RWPE2 (cell line): ENCODE results near the gene C11orf24.

ENCODE experiments used
- ATAC-seq: fragments of 200-7000 bp; cut with Tn5 transposase; 3 replicates; pipeline ENCODE4 v1.9.1; 2021; ENCODE audit warnings: low read depth
- DNase-seq: peaks from one replicate; pipeline ENCODE4 v3.0.0-alpha.2; 2020; ENCODE audit warnings: low spot score
- H3K27ac ChIP-seq: fragments of 450-650 bp; 2 replicates; pipeline ENCODE4 v1.5.1; 2017; ENCODE audit warnings: mild to moderate bottlenecking; ENCODE audit not compliant: poor library complexity, severe bottlenecking
- H3K27me3 ChIP-seq: fragments of 250-450 bp; sonication (Bioruptor Pico); 2 replicates; pipeline ENCODE4 v1.5.1; 2021; ENCODE audit warnings: mild to moderate bottlenecking, moderate library complexity; ENCODE audit not compliant: insufficient read depth, poor library complexity, severe bottlenecking
- H3K36me3 ChIP-seq: fragments of 250-450 bp; sonication (Bioruptor Pico); 2 replicates; pipeline ENCODE4 v1.5.1; 2020; ENCODE audit warnings: low read depth, mild to moderate bottlenecking, moderate library complexity
- H3K4me1 ChIP-seq: fragments of 250-450 bp; sonication (Bioruptor Pico); 2 replicates; pipeline ENCODE4 v1.5.1; 2021; ENCODE audit warnings: mild to moderate bottlenecking, moderate library complexity; ENCODE audit not compliant: insufficient read depth, poor library complexity, severe bottlenecking
- H3K4me3 ChIP-seq: fragments of 250-450 bp; sonication (Bioruptor Pico); 2 replicates; pipeline ENCODE4 v1.5.1; 2021; ENCODE audit warnings: mild to moderate bottlenecking, moderate library complexity; ENCODE audit not compliant: severe bottlenecking
- H3K9me3 ChIP-seq: fragments of 250-450 bp; sonication (Bioruptor Pico); 2 replicates; pipeline ENCODE4 v1.5.1; 2021; ENCODE audit warnings: mild to moderate bottlenecking, moderate library complexity; ENCODE audit not compliant: severe bottlenecking
- CTCF ChIP-seq: fragments of 450-650 bp; IDR thresholded peaks from one replicate; pipeline ENCODE4 v1.5.1; 2017; ENCODE audit warnings: mild to moderate bottlenecking, moderate library complexity; ENCODE audit not compliant: poor library complexity, severe bottlenecking

The C11orf24 gene

GRCh38 chr11:68221406-68221805 is 50.4 kb downstream of the C11orf24 start:
- Histone ChIP-seq H3K27ac (no peak overlapping the region), H3K9me3 (no peaks in the 10 kb centered on the region), H3K4me1 (no peaks in the 10 kb centered on the region), H3K4me3 (no peak overlapping the region), H3K36me3 (no peaks in the 10 kb centered on the region), H3K27me3 (no peaks in the 10 kb centered on the region)
- no peak for DNase-seq
- no peak for TF ChIP-seq CTCF
- ATAC-seq: no peak

- H3K27me3 ChIP-seq: no peaks in the 10 kb centered on the region
- no peaks in the 10 kb centered on the region for H3K36me3 ChIP-seq
- no peak for TF ChIP-seq CTCF
- no peaks in the 10 kb centered on the region for H3K9me3 ChIP-seq
- no peak overlapping the region for H3K27ac ChIP-seq
- peaks cover 2% of the 10 kb centered on the region for H3K4me1 ChIP-seq
- ATAC-seq (peak; percentile 33; the same call in 2 of the 3 replicates), DNase-seq (no peak)
- no peak overlapping the region for H3K4me3 ChIP-seq
Observed at GRCh38 chr11:68216171-68216938, 55.4 kb downstream of the C11orf24 start.

- Histone ChIP-seq H3K27me3 (no peaks in the 10 kb centered on the region), H3K27ac (no peak overlapping the region), H3K9me3 (no peaks in the 10 kb centered on the region), H3K4me3 (no peak overlapping the region), H3K4me1 (peaks cover 2% of the 10 kb centered on the region), H3K36me3 (no peaks in the 10 kb centered on the region)
- no peak for ATAC-seq
- no peak for TF ChIP-seq CTCF
- DNase-seq: no peak
Observed at GRCh38 chr11:68215524-68216170, 56.1 kb downstream of the C11orf24 start.

- no peak for DNase-seq
- peaks cover 2% of the 10 kb centered on the region for H3K4me1 ChIP-seq
- no peak for TF ChIP-seq CTCF
- H3K36me3 ChIP-seq: no peaks in the 10 kb centered on the region
- H3K27ac ChIP-seq: no peak overlapping the region
- no peak for ATAC-seq
- no peaks in the 10 kb centered on the region for H3K27me3 ChIP-seq
- no peak overlapping the region for H3K4me3 ChIP-seq
- no peaks in the 10 kb centered on the region for H3K9me3 ChIP-seq
Observed at GRCh38 chr11:68215087-68215445, 56.7 kb downstream of the C11orf24 start.
